HS-5 (cell line): ENCODE results near the gene INPP5D.
"Not testable (repeated sequence)": the region's sequence is repeated elsewhere in the genome, so short reads cannot be mapped to it uniquely, and the experiment has no call there.

Experiments
- DNase-seq: peaks from one replicate; pipeline ENCODE4 v3.0.0-alpha.2; 2012; ENCODE audit warnings: low read depth

Gene INPP5D

DNA sequence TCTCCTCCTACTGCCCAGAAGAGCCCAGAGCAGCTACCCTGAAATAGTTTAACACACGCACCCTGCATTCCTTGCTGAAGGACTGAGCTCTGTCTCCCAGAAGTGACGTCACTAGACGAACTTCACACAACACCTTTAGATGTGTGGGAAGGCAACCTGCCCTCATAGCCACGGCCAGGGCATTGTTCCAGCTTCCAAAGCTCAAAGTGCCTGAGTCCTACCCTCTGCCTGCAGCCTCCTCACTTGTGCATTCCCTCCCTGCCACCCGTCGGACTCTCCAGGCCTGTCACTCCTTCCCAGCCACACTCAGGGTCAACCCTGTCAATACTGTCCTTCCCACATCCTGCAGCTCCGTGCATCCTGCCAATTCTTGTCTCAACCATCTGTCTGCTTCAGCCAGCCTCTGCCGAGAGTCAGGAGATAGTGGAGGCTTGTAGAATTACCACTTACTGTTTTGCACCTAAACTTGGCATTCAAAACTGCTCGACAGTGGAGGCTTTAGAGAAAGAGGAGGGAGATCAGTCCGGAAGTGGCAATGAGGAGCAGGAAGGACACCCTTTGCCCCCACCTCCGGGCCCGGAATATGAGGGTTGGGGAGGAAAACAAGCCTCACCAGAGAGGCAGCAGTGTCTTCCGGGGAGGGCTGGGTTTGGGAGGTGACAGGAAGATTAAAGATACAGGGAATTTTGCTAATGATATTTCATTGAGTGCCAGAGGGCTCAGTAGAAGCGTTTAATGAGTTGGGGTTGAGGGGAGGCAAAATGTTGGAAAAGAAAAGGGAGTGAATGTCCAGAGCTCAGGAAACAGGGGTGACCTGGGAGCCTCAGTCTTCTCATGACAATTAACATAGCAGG lies 119.1 kb downstream of the INPP5D start:
- no peak for DNase-seq

DNA sequence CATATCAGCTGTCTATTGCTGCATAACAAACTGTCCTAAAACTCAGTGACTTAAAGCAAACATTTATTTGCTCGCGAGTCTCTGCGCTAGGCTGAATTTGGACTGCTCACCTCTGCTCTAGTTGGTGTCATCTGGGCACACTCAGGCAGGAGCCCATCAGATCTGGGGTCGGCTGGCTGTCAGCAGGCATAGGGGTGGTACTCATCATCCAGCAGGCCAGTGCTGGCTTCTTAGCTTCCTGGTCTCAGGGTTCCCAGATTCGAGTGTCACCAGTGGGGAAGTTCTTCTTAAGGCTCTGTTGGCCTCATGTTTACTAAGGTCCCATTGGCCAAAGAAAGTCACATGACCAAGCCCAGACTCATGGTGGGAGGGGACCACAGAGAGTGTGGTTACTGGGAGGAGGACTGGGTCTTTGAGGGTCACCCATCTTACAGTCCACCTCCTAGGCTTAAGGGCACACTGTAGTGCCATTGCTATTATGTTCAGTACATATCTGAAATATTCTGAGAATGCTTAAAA lies 119.8 kb downstream of the INPP5D start:
- DNase-seq, result no peak

DNA sequence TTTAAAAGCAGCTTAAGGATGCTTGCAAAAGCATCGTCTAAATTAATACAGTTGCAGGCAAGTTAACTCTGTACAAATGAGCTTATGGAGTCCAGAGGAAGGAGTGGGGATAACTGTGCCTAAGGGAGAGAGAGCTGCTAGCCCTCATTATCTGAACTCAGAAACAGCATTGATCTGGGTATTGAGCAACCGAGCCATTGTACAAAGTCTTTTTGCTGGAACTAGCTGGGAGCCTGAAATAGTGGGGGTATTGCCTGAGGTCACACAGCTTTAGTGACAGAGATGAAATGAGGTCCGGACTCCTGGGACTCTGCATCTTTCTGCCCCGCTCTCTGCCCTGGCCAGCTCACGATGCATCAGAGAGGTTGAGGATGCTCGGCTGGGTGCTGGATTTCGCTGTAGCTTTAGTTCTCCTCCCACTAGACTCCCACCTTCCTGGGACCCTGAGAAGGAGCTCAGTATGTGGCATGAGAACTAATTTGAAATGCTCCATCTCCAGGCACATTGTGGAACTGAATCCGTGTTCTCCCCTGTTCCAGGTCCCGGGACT lies 123.8 kb downstream of the INPP5D start:
- no peak for DNase-seq

DNA sequence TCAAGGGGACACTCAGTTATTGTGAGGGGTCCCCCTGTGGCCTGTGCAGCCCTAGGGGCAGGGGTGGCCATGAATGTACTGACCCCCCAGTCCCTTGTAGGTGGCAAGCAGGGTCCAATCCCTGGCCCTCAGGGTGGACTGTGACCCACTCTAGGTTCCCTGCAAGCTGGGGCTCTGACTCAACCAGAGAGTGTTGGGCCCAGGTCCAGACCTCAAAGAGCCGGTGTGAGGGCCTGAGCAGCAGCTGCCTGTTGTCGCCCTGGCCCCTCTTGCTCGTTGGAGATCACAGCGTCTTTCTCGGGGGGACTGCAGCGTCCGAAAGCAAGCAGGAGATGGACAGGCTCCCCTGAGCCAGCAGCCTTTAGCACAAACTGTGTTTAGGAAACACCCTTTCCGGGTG lies 124.5 kb downstream of the INPP5D start:
- no peak for DNase-seq

DNA sequence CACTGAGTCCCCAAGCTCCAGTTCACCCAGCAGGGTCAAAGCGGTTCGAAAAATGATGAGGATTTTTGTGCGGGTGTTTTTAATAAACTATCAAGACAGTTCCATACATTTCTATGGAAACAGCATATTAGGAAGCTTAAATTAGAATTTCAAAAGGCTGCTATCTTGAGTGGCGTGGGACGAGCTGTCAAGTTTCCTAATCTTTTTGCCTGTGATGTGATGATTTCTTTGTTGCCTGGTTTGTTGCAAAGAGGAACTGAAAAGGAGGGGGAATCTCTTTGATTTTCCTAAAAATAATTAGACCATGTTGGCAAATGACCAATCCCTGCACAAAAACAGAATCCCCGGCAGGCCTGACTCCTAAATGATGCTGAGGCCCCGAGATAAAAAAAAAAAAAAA lies 125.2 kb downstream of the INPP5D start:
- no peak for DNase-seq

DNA sequence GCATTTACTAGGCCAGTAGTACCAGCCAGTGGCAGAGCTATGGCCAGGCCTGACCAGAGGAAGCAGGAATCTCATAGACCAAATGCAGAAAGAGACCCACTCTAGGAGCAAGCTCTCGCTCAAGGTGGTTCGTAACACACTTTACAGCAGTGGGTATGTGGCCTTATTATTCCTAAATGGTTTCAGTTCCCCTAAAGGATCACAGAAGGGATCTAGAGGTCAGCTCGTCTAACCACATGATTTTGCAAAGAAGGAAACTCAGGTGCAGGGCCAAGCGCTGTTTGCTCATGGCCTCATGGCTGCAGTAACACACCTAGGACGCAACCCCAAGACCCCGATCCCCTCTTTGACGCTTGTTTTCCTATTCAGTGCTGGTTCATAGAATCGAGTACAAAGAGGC lies 125.8 kb downstream of the INPP5D start:
- DNase-seq, result no peak

DNA sequence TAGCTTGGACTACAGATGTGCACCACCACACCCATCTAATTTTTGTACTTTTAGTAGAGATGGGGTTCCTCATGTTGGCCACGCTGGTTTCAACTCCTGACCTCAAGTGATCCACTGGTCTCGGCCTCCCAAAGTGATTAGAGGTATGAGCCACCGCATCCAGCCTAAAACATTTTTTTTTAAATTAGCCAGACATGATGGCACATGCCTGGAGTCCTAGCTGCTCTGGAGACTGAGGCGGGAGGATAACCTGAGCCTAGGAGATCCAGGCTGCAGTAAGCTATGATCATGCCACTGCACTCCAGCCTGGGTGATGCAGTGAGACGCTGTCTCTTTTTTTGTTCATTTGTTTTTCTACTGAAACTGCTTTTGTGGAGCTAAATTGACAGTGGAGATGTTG lies 126.7 kb downstream of the INPP5D start:
- no peak for DNase-seq

DNA sequence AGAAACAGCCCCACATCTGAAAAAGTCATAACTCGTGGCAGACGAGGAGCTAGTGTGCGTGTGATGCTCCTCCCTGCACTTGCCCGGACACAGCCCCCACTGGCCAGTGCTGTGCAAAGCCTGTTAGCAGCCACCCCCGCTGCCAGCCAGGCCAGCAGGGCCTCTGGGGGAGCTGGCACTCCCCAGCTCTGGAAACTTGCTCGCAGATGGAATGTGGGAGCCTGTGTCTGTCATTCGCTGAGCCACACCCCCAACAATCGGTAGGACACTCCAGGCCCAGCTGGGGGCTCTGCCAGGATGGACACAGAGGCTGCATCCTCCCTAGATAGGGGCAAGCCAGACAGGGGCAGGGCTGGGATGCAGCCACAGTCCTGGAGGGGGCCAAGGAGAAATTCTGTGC lies 128.9 kb downstream of the INPP5D start:
- DNase-seq, result no peak

DNA sequence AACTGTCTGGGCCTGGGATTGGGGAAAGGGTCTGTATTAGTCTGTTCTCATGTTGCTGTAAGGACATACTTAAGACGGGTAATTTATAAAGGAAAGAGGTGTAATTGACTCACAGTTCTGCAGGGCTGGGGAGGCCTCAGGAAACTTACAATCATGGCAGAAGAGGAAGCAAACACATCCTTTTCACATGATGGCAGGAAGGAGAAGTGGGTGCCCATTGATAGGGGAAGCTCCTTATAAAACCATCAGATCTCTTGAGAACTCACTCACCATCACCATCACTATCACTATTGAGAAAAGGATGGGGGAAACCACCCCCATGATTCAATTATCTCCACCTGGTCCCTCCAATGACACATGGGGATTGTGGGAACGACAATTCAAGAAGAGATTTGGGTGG lies 130.9 kb downstream of the INPP5D start:
- DNase-seq, result not testable (repeated sequence)

DNA sequence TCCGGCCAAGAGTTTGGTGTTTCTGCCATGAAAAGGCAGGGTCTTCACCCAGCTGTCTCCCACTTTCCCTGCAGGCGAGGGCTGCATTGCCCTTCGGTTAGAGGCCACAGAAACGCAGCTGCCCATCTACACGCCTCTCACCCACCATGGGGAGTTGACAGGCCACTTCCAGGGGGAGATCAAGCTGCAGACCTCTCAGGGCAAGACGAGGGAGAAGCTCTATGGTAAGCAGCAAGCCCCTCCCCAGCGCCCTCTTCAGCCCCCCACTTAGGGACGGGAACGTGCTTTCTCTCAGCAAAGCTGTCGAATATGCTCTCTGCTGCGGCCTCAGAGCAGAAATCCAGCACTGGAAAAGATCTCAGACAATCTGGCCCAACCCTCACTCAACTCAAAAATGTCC lies 133.6 kb downstream of the INPP5D start:
- DNase-seq, result no peak

DNA sequence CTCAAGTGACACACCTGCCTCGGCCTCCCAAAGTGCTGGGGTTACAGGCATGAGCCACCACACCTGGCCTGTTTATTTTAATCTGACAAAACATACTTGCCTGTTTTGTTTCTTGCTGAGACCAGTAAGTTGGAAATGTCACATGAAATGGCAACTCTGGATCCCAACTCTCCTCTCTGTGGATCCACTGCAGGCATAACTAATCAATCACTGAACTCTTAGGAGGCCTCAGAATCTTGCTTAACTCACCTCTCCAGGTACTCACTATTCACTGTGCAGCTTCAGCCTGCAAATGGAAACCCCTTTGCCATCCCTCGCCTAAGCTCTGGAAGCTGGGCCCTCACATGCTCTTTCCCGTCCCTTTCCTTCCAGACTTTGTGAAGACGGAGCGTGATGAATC lies 134.9 kb downstream of the INPP5D start:
- no peak for DNase-seq

DNA sequence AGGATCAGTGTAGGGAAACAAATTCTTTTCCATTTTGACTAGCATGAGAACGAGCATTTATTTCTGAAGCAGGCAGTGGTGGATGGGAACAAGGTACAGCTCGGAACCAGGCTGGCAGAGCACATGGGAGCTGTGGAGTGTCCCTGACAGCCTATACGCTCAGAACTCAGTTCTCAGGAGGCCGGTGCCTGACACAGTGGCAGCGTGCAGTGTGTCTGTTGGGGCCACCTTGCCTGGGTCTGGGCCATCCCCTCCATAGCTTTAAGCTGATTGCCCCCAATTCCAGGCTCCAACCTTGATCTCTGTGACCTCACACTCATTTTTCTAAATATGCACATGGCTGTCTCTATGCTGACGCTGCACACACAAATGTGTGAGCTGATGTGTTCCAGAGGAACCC lies 136.9 kb downstream of the INPP5D start:
- DNase-seq, result no peak

DNA sequence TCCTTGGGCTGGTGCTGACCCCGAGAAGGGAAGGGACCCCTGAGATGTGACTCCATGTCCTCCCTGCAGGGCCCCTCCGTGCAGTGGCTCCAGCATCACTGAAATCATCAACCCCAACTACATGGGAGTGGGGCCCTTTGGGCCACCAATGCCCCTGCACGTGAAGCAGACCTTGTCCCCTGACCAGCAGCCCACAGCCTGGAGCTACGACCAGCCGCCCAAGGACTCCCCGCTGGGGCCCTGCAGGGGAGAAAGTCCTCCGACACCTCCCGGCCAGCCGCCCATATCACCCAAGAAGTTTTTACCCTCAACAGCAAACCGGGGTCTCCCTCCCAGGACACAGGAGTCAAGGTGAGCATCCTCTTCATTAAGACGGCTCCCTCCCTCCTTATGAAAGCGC lies 137.9 kb downstream of the INPP5D start:
- no peak for DNase-seq

DNA sequence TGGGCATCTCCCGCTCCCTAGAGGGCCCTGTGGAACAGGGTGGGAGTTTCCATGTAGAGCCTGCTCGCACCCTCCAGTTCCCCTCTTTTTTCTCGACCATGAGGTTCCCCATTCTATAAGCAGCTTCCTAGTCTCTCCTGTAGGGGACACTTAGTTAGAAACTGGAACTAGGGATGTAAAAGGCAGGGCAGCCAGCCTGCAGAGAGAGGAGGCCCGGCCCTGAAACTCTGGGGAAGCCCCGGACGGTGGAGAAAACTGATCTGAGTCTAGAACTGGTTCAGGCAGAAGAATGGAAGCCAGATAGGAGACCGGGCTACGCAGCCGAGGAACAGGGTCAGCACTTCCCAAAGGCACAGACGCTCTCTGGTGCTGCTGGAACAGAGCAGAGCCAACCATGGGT lies 139.7 kb downstream of the INPP5D start:
- no peak for DNase-seq

DNA sequence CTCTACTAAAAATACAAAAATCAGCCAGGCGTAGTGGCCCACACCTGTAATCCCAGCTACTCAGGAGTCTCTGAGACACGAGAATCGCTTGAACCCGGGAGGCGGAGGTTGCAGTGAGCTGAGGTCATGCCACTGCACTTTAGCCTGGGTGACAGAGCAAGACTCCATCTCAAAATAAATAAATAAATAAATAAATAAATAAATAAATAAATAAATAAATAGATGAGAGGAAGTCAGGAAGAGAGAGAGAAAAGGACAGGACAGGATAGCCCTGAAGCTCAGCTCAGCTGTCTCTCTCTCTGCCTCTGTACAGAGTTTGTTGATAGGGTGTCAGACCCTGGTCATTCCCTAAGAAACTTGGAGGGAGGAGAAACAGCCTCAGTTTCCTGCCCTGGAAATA lies 140.6 kb downstream of the INPP5D start:
- not testable (repeated sequence) for DNase-seq

DNA sequence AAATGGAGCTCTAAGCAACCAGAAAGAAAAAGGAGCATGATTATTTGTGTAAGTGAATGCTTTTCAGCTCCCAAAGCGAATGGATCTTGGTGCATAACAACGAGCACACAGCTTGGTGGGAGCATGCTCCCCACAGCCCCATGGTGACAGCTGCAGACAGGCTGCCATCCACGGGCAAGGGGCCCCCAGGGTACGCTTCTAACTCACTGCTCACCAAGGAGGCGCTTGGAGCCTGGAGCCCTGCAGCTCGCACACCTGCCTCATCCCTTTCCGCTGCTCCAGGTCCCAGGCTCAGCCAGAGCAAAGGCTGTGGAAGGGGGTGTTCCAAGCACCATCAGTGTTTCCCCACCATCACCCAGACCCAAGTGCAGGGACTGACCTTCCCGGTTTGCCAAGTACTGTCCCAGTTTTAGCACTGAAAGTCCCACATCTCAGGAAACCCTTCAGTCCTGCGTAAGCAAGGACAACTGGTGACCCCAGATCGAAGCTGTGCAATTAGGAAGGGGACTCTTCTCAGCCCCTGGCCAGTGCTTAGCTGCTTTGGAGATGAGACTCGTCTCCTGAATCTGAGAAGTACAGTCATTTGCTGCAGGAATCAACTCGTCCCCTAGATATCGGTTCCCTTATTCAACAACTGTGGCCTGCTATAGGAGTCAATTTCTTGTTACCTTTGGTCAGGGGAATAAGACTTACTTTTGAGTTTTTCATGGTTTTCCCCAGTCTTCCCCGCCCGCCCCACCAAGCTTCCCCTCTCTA lies 141.3 kb downstream of the INPP5D start:
- no peak for DNase-seq

DNA sequence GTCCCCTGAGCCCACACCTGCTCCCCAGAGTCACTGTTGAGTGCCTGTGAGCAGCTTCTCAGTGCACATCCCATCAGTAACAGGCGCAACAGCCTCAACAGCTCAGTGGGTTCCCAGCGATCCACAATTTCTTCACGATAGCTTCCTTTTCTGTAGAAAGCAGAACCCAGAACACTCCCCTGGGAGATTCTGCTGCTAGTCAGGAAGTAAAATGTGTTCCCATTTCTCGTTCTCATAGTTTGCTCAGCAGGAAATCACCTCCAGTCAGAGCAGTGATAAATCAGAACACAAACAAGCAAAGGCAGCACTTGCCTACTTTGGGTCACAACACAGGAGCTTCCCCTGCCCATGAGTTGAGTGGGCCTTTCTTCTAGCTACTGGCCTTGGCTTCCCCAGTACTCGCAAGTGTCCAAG lies 142.4 kb downstream of the INPP5D start:
- no peak for DNase-seq

DNA sequence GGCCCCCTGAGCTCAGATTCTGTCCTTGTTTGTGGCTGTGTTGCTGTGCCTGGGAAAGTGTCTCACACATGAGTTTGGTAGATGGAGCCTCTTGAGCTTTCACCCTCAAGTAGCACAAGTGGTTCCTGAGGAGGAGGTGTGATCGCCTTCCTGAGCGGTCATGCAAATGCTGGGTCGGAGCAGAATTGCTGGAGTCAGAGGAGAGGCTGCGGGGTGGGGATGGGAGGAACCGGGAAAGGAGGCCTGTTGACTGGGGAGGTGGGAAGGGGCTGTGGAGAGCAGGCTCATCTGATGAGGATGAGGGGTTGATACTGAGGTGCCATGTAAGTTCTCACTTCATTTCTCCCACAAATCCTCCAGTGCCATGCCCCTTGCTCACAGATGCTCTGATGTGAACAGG lies 142.9 kb downstream of the INPP5D start:
- DNase-seq, result no peak

DNA sequence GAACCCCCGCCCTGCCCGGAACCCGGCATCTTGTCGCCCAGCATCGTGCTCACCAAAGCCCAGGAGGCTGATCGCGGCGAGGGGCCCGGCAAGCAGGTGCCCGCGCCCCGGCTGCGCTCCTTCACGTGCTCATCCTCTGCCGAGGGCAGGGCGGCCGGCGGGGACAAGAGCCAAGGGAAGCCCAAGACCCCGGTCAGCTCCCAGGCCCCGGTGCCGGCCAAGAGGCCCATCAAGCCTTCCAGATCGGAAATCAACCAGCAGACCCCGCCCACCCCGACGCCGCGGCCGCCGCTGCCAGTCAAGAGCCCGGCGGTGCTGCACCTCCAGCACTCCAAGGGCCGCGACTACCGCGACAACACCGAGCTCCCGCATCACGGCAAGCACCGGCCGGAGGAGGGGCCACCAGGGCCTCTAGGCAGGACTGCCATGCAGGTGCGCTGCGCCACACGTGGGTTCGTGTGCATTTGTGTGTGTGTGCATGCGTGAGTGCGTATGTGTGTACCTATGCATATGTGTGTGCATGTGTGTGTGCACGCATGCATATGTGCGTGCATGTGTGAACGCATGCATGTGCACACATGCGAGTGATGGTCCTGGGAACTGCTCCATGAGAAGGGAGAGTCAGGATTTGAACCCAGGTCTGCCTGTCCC lies 144.3 kb downstream of the INPP5D start:
- DNase-seq, result no peak

DNA sequence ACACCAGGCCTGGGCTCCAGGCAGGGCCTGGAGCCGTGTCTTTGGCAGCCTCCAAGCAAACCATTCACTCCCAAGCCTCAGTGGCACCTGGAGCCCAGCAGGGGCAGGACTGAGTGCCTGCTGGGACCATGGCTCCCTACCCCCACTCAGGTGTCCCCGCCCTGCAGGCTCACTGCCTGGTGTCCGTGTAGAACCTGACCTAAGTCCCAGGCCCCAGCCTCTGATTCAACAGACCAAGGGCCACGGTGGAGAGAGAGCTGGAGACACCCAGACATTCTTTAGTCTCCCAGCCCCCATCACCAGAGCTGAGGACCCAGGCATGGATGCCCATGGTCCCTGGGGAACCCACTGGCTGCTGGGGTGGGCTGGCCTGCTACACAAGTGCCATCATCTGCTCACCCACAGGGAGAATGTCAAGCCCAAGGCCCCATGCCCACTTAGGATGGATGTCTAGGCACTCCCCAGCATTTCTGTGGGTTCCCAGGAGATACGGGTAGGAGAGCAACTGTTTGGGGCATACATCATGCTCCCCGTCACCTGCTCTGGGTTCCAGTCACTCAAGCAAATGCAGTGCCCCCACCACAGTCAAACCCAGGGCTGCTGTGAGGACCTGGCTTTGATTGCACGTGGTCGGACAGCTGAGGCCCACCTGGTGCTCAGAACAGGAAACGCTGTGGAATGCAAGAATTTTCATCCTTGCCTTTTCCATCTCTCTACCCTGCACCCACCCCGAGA lies 148.4 kb downstream of the INPP5D start:
- DNase-seq, result no peak

DNA sequence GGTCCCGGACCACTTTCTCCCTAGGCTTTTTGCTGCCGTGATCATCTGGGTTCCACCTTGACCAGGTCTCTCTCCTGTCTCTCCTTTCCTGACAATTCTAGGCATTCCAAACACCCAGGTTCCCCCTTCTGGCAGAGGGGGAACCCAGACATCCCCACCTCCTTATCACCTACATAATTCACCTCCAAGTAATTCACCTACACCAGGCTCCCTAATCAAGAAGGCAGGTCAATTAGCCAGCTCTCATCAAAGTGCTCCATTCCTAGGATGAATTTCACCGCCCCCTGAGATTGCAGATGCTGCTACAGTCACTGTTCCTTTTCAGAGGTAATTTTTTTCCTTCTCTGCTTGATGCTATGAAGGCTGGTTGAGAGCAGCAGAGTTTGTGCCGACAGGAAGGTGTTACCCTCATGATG lies 149.0 kb downstream of the INPP5D start:
- no peak for DNase-seq
